ENCODE data around the gene INSL3. TPM values are rescaled to one million over a fixed set of nuclear protein-coding genes. Genes with fewer than 3 reads are reported as not detected.
"Not testable (repeated sequence)": the region's sequence is repeated elsewhere in the genome, so short reads cannot be mapped to it uniquely, and the experiment has no call there.

Gene INSL3
- polyA plus RNA-seq, 1 donor: not detected

GRCh38 chr19:17783721-17784120 lies 37.6 kb downstream of the INSL3 start:
- DNase-seq: not testable (repeated sequence)

DNA sequence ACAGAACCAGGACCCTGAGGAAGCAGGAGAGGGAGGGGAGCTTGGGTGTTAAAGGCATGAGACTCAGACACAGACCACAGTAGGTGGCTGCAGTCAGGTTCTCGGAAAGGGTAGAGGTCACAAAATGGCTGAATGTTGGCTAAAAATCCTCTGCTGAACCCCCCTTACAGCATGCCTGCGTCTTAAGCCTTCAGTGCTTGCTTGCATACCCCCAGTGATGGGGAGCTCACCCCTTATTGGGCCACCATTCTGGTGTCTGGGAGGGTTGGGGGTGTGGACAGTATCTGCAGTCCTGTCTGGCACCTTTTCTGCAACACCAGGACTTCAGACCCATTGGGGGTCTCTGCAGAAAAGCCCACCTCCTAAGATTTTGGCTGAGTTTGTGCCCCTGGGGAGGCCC lies 40.5 kb downstream of the INSL3 start:
- DNase-seq: no peak

DNA sequence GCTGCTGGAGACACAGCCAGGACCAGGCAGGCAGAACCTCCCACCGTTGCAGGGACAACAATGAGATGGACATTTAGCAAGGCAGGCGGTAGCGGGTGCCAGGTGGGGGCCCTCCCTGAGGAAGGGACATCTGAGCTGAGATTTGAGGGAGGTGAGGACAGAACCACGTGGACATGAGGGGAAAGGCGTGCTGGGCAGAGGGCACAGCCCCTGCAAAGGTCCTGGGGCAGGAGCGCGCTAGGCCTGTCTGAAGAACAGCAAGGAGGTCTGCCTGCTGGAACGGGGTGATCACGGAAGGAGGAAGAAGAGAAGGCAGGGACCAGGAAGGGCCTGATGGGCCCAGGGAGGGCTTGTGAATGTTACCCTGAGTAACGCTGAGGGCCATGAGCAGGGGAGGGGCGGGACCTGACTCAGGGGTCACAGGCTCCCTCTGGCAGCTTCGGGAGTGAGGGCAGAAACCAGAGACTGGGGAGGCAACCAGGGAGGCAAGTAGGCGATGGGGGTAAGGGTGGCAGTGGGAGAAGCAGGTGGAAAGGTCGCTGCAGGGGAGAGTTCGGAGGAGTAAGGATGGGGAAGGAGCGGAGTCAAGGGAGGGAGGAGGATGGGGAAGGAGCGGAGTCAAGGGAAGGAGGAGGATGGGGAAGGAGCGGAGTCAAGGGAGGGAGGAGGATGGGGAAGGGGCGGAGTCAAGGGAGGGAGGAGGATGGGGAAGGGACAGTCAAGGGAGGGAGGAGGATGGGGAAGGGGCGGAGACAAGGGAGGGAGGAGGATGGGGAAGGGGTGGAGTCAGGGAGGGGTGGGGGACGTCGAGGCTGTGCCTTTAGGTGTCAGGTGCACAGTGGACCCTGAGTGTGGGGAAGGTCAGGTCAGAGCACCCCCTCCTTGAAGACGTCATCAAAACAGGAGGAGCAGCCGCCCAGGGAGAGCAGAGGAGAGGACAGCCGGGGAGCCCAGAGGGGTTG lies 42.1 kb downstream of the INSL3 start:
- no peak for DNase-seq

DNA sequence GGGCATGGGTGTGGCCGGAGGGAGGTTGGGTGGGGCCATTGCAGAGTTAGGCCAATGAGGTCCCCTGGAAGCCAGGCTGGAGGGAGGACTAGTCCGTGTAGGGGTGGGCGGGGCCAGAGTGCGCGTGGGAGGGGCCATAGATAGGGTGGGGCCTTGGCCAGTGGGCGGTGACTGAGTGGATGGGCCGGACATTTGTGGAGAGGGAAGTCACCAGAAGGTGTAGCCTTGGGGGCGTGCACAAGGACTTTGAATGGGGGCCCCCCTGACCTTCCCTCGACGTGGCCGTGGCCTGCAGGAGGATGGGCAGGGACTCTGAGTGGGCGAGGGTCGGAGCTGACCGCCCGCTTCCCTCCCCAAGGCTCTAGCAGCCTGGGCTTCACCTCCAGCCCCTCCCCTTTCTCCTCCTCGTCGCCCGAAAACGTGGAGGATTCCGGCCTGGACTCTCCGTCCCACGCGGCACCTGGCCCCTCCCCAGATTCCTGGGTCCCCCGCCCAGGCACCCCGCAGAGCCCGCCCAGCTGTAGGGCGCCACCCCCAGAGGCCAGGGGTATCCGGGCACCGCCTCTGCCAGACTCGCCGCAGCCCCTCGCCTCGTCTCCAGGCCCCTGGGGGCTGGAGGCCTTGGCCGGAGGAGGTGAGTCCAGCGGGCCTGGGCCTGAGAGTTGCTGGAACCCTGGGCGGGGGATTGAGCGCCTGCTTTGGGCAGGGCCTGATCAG lies 42.9 kb downstream of the INSL3 start:
- DNase-seq: no peak

GRCh38 chr19:17777840-17778239 lies 43.5 kb downstream of the INSL3 start:
- not testable (repeated sequence) for DNase-seq

- DNase-seq: no peak
These were observed 45.1 kb downstream of the INSL3 start for GRCh38 chr19:17775991-17776803.

GRCh38 chr19:17775245-17775927 lies 45.9 kb downstream of the INSL3 start:
- no peak for DNase-seq

DNA sequence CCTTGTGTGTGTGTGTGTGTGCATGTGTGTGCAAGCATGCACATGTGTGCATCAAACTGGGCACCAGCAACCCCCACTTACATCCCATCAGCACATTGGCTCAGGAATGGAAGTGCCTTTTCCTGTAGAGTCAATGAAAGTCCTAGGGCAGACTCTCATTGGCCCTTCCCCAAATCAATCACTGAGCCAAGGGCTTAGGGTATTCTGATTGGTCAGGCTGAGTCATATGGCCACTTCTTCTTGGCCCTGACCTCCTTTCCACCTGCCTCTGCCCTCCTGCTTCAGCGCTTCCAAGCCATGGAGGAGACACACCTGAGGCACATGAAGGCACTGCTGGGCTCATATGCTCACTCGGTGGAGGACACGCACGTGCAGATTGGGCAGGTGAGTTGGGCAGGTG lies 49.1 kb downstream of the INSL3 start:
- no peak for DNase-seq

GRCh38 chr19:17770613-17771012 lies 50.7 kb downstream of the INSL3 start:
- no peak for DNase-seq

DNA sequence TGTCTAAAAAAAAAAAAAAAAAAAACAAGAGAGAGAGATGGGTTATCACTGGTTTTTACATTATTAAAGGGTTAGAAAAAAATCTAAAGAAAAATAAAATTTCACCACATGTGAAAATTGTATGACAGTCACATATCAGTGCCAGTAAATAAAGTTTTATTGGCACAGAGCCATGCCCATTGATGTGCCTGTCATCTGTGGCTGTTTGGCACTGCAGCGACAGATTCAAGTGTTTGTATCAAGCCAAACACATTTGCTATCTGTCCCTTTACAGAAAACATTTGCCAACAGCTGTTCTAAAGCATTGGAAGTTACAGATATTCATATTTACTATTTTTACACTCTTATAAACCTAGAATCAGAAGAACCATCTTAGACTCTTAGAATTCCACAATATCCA lies 53.8 kb downstream of the INSL3 start:
- DNase-seq: no peak

GRCh38 chr19:17766543-17767131 lies 54.7 kb downstream of the INSL3 start:
- peak; percentile 53 for DNase-seq

Other genes starting within 250 kb of the INSL3 start
- 0.10 TPM for gene UNC13A, start 133.2 kb downstream of the INSL3 start, polyA plus RNA-seq (ENCODE audit: insufficient read length)
- 43.6 TPM for gene MAP1S, start 102.0 kb downstream of the INSL3 start, polyA plus RNA-seq (ENCODE audit: insufficient read length)
- 1.2 TPM for gene FCHO1, start 70.0 kb downstream of the INSL3 start, polyA plus RNA-seq (ENCODE audit: insufficient read length)
- gene B3GNT3, start 26.4 kb downstream of the INSL3 start, polyA plus RNA-seq (ENCODE audit: insufficient read length): 0.14 TPM
- 3.7 TPM for gene JAK3, start 26.5 kb upstream of the INSL3 start, polyA plus RNA-seq (ENCODE audit: insufficient read length)
- 2,715 TPM for gene RPL18A, start 38.4 kb upstream of the INSL3 start, polyA plus RNA-seq (ENCODE audit: insufficient read length)
- gene SLC5A5, start 50.4 kb upstream of the INSL3 start, polyA plus RNA-seq (ENCODE audit: insufficient read length): 0.05 TPM
- gene CCDC124, start 111.5 kb upstream of the INSL3 start, polyA plus RNA-seq (ENCODE audit: insufficient read length): 72.0 TPM
- 0.63 TPM for gene KCNN1, start 145.6 kb upstream of the INSL3 start, polyA plus RNA-seq (ENCODE audit: insufficient read length)
- gene ARRDC2, start 186.7 kb upstream of the INSL3 start, polyA plus RNA-seq (ENCODE audit: insufficient read length): 4.5 TPM